Measurements from ENCODE around the gene ZCCHC7.
A peak's percentile ranks its signal among the peaks of the same experiment; 100 is the strongest.
"Not testable (repeated sequence)": the region's sequence is repeated elsewhere in the genome, so short reads cannot be mapped to it uniquely, and the experiment has no call there.

Gene ZCCHC7

GRCh38 chr9:37300620-37301019, 180.2 kb downstream of the ZCCHC7 start:
- no peak for DNase-seq

- DNase-seq: no peak
Measured at GRCh38 chr9:37301042-37301853, 180.9 kb downstream of the ZCCHC7 start.

- DNase-seq: no peak
Measured at GRCh38 chr9:37301854-37302172, 181.4 kb downstream of the ZCCHC7 start.

- peak; percentile 30 for DNase-seq
Measured at GRCh38 chr9:37302277-37302676, 181.9 kb downstream of the ZCCHC7 start.

DNA sequence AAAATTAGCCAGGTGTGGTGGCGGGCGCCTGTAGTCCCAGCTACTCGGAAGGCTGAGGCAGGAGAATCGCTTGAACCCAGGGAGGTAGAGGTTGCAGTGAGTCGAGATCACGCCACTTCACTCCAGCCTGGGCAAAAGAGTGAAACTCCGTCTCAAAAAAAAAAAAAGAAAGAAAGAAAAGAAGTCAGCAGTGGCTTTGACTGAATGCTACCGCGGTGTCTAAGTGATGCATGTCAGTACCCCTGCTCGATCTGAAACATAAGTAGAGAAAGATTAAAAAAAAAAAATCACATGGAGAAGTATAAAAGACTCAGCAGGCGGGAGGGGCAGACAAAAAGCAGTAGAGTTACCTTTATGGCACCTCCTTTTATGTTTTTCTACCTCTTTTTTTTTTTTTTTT, 182.9 kb downstream of the ZCCHC7 start:
- not testable (repeated sequence) for DNase-seq

- DNase-seq: peak; percentile 3
Measured at GRCh38 chr9:37309136-37309535, 188.8 kb downstream of the ZCCHC7 start.

- no peak for DNase-seq
Measured at GRCh38 chr9:37311938-37312708, 191.7 kb downstream of the ZCCHC7 start.

DNA sequence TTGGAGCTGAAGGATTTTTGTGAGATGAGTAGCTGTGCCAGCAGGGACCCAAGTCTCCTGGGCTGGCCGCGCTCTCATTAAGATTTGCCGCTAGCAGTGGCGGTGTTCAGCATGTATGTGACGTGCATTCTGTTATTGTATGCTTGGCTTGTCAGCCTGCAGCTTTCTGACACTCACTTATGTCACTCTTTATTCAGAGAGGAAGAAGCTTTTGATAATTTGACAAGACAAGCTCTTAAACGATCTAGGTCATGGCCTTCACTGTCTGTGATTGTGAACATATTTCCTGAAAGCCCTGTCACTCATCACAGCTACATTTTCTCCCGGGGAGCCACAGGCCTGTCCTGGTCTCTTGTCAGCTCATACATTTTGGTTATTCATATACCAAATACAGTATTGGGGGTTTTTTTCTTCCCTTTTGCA, 203.9 kb downstream of the ZCCHC7 start:
- no peak for DNase-seq

DNA sequence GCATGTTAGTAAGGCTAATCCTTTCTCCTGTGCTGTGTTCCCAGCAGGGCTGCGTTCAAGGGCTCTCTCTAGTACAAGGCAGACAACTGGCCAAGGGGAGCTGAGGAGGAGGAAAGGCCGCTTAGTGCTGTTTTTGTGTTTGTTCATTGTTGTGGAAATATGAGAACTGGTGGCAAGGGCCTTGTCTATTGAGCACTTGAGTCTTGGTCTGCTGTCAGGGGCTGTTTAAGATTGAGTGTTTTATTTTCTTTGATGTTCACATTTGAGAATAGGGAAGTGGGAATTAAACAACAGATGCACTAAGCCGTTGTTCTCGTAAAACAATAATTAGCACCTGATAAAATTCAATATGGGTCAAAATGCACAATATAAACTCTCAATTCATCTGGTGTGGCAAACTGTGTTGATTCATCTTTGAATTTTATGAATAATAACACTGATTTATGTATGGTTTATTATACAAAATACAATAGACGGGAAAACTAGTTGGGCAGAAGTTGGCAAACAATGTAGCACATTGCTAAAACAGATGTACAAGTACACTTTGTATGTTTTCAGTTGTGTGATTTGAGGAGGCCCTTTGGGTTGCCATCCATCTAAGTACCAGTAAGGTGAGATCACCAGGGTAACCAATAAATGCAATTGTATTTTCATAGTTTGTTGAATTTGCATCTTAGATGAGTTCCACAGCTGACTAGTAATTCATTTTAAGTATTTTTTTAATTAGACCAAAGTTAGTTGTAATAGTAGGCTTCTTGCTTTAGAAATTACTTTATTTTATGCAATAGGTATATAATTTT, 204.5 kb downstream of the ZCCHC7 start:
- DNase-seq: no peak

GRCh38 chr9:37325778-37326177, 205.4 kb downstream of the ZCCHC7 start:
- DNase-seq: peak; percentile 48

DNA sequence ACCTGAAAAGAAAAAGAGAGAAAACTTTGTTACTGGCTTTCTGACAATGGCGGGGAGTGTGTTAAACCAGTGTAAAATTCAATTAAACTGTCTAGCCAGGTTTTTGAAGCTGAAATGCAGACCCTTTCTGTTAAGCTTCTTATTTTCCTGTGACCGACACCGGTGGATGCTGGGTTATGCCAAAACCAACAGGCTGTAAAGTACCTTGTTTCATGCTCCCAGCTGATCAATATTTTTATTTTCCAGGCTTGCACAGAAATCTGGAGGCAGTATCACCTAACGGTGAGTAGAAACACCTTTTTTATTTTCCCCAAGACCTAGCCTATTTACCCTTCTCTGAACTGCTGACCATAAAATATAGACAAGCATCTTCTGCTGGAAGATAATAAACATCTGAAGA, 207.2 kb downstream of the ZCCHC7 start:
- no peak for DNase-seq

DNA sequence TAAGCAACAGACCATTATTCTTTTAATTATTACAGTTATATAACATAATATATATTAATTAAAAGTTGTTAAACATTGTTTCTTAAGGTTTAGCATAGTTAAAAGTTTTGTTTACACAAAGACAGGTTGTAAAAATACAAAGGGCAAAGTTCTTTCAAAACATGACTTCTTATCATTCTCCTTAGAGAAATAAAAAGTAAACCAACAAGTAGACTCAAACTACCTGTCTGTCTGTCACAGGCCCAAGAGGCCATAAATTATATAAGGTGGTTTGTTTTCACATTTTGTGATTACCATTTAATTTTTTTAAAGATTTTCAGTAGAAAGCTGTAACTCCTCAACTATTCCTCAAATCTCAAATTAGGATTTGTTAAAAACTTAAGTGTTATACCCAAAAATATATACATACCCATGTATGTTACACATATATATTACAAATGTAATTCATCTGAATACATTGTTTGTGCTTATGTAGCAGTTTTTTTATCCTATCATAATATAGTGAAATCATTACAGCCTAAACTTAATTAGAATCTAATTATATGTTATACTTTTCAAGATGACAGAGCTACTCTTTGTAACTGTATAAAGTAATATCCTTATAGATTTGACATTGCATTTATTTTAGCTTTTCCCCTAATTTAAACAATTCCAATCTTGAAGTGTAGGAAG, 208.3 kb downstream of the ZCCHC7 start:
- DNase-seq: no peak

DNA sequence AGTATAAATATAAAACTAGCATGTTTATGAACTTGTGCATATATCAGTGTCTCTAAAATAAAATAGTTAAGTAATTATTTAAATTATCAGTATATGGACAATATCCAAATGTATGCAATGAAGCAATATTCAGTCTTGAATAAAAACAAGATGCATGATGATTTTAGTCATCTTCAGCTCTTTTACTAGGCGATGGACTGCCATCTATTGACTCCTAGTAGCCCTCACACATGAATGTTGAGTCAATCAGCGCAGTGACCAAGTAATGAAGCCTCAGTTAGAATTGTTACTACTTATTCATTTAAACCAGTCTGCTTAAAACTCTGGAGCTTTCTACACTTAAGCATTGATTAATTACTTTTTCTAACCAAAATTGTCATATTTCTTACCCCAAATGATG, 209.2 kb downstream of the ZCCHC7 start:
- peak; percentile 31 for DNase-seq

DNA sequence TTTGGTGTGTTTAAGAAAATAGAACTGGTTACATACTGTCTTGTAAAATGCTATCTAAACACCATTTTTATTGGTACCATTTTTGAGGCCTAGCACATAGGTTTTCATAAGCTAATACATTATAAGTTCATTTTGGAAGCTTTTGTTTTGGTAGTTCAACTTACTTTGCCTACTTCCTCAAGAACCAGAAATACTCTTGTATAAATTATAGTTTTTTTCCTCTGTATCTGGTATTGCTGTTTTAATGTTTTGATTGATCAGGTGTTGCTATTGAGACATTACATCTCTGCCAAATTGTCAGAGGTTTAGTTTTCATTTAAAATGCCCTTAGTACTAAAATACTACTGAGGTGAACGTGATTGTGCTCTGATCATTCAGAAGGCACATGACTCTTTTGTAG, 211.5 kb downstream of the ZCCHC7 start:
- DNase-seq: no peak

DNA sequence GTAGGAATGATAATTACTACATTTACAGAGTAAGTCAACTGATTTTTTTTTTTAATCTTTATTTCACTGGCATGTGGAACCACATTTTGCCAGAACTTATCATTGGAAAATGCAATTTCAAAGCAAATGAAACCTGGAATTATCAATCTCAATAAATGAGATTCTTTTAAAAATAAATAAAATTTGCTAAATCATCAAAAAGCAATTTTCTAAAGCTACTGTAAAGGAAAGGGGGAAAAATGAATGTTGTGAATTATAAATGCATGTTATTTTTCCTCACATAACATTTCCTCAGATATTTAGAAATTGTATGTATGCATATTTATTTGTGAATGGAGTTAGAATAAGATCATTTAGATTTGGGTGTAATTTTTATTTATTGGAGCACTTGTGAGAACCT, 212.2 kb downstream of the ZCCHC7 start:
- no peak for DNase-seq

- DNase-seq: no peak
Measured at GRCh38 chr9:37333288-37333687, 212.9 kb downstream of the ZCCHC7 start.

DNA sequence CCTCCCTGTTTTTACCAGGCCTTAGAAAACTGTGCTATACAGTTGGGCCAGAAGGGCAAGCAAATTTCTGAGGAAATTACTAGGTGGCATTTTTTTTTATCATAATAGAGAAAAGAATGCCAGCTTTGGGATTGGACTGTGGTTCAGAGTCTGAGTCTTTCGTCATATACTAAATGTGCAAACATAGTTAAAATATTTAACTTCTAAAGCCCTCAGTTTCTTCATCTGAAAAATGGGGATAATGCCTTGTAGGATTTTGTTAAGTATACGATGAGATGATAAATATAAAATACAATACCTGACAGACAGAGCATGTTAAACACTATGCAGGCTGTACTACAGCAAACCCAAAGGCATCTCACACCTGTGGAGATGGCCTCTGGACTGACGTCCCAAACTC, 214.9 kb downstream of the ZCCHC7 start:
- DNase-seq: no peak

- no peak for DNase-seq
Measured at GRCh38 chr9:37336150-37336549, 215.8 kb downstream of the ZCCHC7 start.

DNA sequence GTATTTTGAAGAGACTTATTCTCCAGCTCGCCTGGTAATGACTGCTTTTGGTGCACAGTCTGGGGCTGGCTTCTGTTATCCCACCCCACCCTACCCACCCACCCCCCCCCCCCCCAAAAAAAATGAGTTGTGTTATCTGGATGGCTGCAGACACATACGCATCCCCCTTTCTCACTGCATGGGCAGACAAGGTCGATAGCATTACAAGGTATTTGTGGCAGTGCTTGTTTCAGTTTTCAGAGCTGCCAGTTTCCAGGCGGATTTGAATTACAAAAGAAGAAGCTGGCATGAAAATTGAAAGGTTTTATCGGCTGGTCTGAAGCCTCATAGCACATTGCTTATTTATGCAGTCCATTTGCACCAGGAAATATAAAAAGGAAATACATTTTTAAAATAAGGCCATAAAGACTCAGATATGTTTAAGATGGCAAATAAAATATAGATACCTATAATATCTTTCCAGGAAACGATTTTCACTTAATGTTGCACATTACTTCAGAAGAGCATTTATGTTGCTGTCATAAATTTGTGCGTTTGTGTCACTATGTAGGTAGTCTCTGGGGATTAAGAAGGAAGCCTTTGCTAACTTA, 217.0 kb downstream of the ZCCHC7 start:
- DNase-seq: no peak

DNA sequence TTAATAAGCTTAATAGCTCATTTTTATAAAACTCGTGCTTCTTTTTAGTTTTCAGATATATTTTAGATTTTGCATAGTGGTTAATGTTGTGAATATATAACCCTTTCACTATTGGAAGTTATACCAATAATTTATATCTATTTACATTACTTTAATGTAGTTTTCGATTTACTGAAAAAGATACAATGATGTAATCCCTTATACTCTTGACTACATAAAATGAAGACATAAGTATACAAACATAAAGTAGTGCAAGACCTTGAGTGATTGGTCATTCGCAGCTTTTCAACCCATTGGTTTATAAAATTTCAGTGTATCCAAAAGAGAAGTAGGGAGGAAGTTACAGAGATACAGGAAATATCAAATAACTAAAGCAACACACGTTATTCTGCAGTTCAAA, 217.8 kb downstream of the ZCCHC7 start:
- DNase-seq: no peak

GRCh38 chr9:37339923-37340322, 219.5 kb downstream of the ZCCHC7 start:
- no peak for DNase-seq

GRCh38 chr9:37340961-37341360, 220.6 kb downstream of the ZCCHC7 start:
- peak; percentile 44 for DNase-seq

DNA sequence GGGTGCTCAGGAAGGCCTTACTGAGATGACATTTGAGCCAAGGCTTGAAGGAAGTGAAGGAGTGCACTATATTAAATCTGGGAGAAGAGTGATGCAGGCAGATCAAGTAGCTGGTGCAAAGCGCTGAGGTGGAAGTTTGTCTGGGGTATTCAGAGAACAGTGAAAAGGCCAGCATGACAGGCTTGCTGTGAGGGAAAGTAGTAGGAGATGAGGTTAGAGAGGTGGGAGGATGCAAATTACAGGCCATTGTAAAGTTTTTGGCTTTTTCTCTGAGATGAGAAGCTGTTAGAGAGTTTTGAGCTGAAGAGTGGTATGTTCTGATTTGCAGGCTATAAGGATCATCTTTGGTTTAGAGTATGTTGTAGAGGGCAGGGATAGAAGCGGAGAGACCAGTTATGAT, 221.3 kb downstream of the ZCCHC7 start:
- DNase-seq: no peak
